Measurements from ENCODE around the gene AKT1S1.

GRCh38 chr19:49925486-49925885 is 48.3 kb upstream of the AKT1S1 start:
- no peak for TF ChIP-seq POLR2A (IDR thresholded peaks at IDR 0.05)
- TF ChIP-seq, protein P1, sequence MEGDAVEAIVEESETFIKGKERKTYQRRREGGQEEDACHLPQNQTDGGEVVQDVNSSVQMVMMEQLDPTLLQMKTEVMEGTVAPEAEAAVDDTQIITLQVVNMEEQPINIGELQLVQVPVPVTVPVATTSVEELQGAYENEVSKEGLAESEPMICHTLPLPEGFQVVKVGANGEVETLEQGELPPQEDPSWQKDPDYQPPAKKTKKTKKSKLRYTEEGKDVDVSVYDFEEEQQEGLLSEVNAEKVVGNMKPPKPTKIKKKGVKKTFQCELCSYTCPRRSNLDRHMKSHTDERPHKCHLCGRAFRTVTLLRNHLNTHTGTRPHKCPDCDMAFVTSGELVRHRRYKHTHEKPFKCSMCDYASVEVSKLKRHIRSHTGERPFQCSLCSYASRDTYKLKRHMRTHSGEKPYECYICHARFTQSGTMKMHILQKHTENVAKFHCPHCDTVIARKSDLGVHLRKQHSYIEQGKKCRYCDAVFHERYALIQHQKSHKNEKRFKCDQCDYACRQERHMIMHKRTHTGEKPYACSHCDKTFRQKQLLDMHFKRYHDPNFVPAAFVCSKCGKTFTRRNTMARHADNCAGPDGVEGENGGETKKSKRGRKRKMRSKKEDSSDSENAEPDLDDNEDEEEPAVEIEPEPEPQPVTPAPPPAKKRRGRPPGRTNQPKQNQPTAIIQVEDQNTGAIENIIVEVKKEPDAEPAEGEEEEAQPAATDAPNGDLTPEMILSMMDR (IDR thresholded peaks at IDR 0.05), result no peak
